DND-41 (cell line): ENCODE results near the gene TAGLN2.

ENCODE experiments used
- ATAC-seq: fragments of 200-7000 bp; cut with Tn5 transposase; 3 replicates; pipeline ENCODE4 v1.9.1; 2021; ENCODE audit warnings: low read depth; ENCODE audit not compliant: insufficient read depth
- DNase-seq: peaks from one replicate; pipeline ENCODE4 v3.0.0-alpha.2; 2020
- H2AFZ ChIP-seq: 2 replicates; pipeline ENCODE4 v1.6.0; 2012; ENCODE audit warnings: low read depth, low read length
- H3K27ac ChIP-seq: 2 replicates; pipeline ENCODE4 v1.5.1; 2012; ENCODE audit warnings: low read length, inconsistent platforms
- H3K27me3 ChIP-seq: fragments of 200-600 bp; sonication (generic); 2 replicates; pipeline ENCODE4 v1.6.0; 2012; ENCODE audit warnings: low read length, mild to moderate bottlenecking, inconsistent platforms; ENCODE audit not compliant: insufficient read depth, poor library complexity
- H3K36me3 ChIP-seq: 2 replicates; pipeline ENCODE4 v1.5.1; 2012; ENCODE audit warnings: low read length, inconsistent platforms; ENCODE audit not compliant: insufficient read depth
- H3K4me1 ChIP-seq: 2 replicates; pipeline ENCODE4 v1.5.1; 2012; ENCODE audit warnings: mild to moderate bottlenecking, low read length; ENCODE audit not compliant: insufficient read depth
- H3K4me2 ChIP-seq: 2 replicates; pipeline ENCODE4 v1.6.0; 2012; ENCODE audit warnings: mild to moderate bottlenecking, moderate library complexity, low read length, inconsistent platforms; ENCODE audit not compliant: insufficient read depth
- H3K4me3 ChIP-seq, 2 experiments: fragments of 200-600 bp in 1 of 2; shearing (Covaris generic) in 1 of 2; 2 replicates each; pipeline ENCODE4 v1.5.1; 2012 to 2016; ENCODE audit warnings: inconsistent platforms in 2 of 2, low read length in 2 of 2, mild to moderate bottlenecking in 2 of 2, low read depth in 1 of 2, moderate library complexity in 1 of 2
- H3K79me2 ChIP-seq: 2 replicates; pipeline ENCODE4 v1.6.0; 2012; ENCODE audit warnings: low read length, inconsistent platforms; ENCODE audit not compliant: insufficient read depth
- H3K9ac ChIP-seq: 2 replicates; pipeline ENCODE4 v1.6.0; 2012; ENCODE audit warnings: low read depth, mild to moderate bottlenecking, inconsistent platforms, low read length, moderate library complexity
- H3K9me3 ChIP-seq: 2 replicates; pipeline ENCODE4 v1.5.1; 2012; ENCODE audit warnings: low read length, moderate library complexity, mild to moderate bottlenecking, inconsistent platforms; ENCODE audit not compliant: insufficient read depth, severe bottlenecking
- H4K20me1 ChIP-seq: 2 replicates; pipeline ENCODE4 v1.6.0; 2012; ENCODE audit warnings: low read length; ENCODE audit not compliant: insufficient read depth
- EZH2 ChIP-seq: IDR thresholded peaks from 3 replicates; pipeline ENCODE4 v1.6.1; 2012; ENCODE audit warnings: borderline replicate concordance, low read depth, mild to moderate bottlenecking, moderate library complexity, low read length, inconsistent platforms; ENCODE audit not compliant: severe bottlenecking
- TF ChIP-seq, protein P1 (sequence below): IDR thresholded peaks from 2 replicates; pipeline ENCODE4 v1.5.1; 2012; ENCODE audit warnings: borderline replicate concordance, low read length, moderate library complexity, mild to moderate bottlenecking; ENCODE audit not compliant: poor library complexity, severe bottlenecking; ENCODE audit errors: extremely low read depth

Gene TAGLN2

DNA sequence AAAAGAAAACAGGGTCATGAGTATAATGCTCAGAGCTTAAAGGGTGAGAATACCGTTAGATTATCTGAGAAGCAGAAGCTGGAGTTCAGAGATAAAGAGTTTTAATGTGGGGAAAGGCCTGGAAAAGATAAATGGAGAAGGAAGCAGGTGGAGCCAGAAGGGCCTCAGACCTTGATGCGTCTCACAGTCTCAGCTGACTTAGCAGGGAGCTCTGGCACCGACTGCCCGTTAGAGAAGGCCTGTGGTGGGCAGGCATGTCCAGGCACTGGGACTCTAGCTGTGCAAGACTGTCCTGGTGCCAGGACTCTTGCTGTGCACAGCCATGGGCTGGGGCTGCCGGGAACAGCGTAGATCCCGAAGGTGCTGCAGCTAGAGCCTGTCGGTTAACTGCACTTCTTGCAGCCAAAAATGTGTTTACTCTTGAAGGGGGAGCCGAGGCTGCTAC is 32.5 kb upstream of the TAGLN2 start:
- Histone ChIP-seq H3K4me1 (no peaks in the 10 kb centered on the region), H3K9ac (no peak overlapping the region), H2AFZ (no peak overlapping the region), H3K27ac (no peak overlapping the region), H3K79me2 (no peaks in the 10 kb centered on the region), H3K4me3 (no peak overlapping the region), H3K27me3 (peaks cover 10% of the 10 kb centered on the region), H4K20me1 (no peaks in the 10 kb centered on the region), H3K4me2 (no peak overlapping the region), H3K36me3 (no peaks in the 10 kb centered on the region), H3K9me3 (no peaks in the 10 kb centered on the region)
- no peak for DNase-seq
- no peak for ATAC-seq
- TF ChIP-seq, protein P1, sequence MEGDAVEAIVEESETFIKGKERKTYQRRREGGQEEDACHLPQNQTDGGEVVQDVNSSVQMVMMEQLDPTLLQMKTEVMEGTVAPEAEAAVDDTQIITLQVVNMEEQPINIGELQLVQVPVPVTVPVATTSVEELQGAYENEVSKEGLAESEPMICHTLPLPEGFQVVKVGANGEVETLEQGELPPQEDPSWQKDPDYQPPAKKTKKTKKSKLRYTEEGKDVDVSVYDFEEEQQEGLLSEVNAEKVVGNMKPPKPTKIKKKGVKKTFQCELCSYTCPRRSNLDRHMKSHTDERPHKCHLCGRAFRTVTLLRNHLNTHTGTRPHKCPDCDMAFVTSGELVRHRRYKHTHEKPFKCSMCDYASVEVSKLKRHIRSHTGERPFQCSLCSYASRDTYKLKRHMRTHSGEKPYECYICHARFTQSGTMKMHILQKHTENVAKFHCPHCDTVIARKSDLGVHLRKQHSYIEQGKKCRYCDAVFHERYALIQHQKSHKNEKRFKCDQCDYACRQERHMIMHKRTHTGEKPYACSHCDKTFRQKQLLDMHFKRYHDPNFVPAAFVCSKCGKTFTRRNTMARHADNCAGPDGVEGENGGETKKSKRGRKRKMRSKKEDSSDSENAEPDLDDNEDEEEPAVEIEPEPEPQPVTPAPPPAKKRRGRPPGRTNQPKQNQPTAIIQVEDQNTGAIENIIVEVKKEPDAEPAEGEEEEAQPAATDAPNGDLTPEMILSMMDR: no peak
- TF ChIP-seq EZH2: no peak

DNA sequence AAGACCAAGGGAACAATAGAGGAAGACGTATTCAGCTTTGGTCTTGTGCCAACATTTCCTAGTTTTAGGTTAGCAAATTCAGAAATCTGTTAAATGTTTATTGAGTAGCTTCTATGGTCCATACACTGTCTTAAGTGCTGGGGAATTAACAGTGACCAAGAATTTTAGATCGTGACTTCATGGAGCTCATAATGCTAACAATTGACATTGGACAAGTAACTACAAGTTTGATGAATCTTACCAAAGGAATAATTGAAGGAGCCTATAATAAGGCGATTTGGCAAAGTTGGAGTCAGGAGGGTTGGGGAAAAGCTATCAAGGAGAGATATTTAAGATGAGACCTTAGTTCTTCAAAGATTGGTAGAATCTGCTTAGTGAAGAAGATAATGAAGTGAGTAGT is 30.1 kb upstream of the TAGLN2 start:
- DNase-seq: no peak
- Histone ChIP-seq H3K79me2 (no peaks in the 10 kb centered on the region), H3K4me1 (no peaks in the 10 kb centered on the region), H4K20me1 (no peaks in the 10 kb centered on the region), H2AFZ (no peak overlapping the region), H3K36me3 (no peaks in the 10 kb centered on the region), H3K4me3 (no peak overlapping the region), H3K4me2 (no peak overlapping the region), H3K27me3 (peaks cover 17% of the 10 kb centered on the region), H3K9ac (no peak overlapping the region), H3K9me3 (no peaks in the 10 kb centered on the region), H3K27ac (no peak overlapping the region)
- no peak for TF ChIP-seq EZH2
- TF ChIP-seq, protein P1: no peak
- ATAC-seq: no peak

DNA sequence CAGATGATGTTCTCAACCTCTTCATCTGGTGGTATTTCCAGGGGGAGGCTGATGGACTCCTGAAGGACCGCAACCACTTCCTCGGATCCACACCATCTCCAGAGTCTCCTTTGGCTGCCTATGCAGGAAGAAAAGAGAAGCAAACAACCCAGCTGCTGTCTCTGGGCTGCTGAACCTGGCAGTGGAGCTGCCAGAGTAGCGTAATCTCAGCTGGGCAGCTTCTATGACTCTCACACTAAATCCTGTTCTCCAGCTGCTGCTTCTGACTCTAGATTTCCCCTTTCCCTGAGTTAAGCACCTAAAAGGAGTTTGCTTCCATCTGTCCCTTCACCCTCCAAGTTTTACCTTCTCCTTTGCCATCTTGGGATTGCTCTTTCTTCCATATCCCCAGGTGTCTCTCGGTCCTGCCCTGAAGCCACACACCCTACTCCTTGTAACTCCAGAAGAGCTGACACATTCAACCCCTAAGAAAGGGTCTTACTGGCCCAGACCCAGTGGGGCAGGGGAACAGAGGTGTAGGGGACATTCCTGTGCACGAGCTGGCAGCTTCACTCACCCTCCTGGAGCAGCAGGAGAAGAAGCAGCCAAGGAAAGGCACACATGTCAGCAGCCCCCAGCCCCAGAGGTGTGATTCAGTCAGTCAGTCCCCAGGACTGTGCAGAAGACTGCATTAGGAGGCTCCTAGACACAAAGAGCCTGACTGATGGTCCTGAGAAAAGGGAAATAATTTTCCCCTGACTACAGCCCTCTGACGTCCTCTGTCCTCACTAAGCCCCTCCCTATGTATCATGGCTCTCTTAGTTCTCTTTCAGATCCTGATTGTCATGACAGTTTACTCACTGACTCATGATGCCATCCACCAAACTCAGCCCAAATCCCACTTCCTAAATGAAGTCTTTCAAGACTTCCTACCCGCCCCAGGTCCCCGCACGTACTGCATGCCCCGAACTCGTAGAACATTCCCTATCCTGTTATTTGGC is 28.5 kb upstream of the TAGLN2 start, which contains the start of gene SLAMF9:
SLAMF9 (minus strand) TSS at position 702 of the 980 bp plus-strand sequence; CDS start at position 602, 100 bp downstream.
- Histone ChIP-seq H3K36me3 (no peaks in the 10 kb centered on the region), H3K4me2 (no peak within 1 kb of the TSS), H3K9ac (no peak within 1 kb of the TSS), H3K4me3 (no peak within 1 kb of the TSS), H3K27me3 (peaks cover 20% of the 10 kb centered on the region), H4K20me1 (no peaks in the 10 kb centered on the region), H3K79me2 (no peaks in the 10 kb centered on the region), H2AFZ (no peak within 1 kb of the TSS), H3K27ac (no peak within 1 kb of the TSS), H3K4me1 (no peaks in the 10 kb centered on the region), H3K9me3 (no peaks in the 10 kb centered on the region)
- DNase-seq: no peak
- TF ChIP-seq, protein P1: no peak
- no peak for TF ChIP-seq EZH2
- no peak for ATAC-seq
